GM10248 (cell line): Measurements from ENCODE around the gene ZFP91.

ENCODE experiments used
- CTCF ChIA-PET: fragments of 300-600 bp; sonication (Branson Sonifier 250); formaldehyde crosslinking; extraction: SDS; loops from one replicate; lab custom pipeline; 2021; ENCODE audit warnings: antibody characterized with exemption; lab: Yijun Ruan, JAX
- POLR2A ChIA-PET: fragments of 350-650 bp; sonication (Branson Sonifier 250); formaldehyde crosslinking; extraction: SDS; loops from one replicate; lab custom pipeline; 2020; ENCODE audit warnings: antibody characterized with exemption; lab: Yijun Ruan, JAX
- DNase-seq: peaks from one replicate; pipeline ENCODE4 v3.0.0; 2012; ENCODE audit errors: extremely low spot score
- TF ChIP-seq, protein P1 (sequence below): IDR thresholded peaks from 2 replicates; pipeline ENCODE4 v1.5.1; 2012; ENCODE audit warnings: mild to moderate bottlenecking, low read depth; ENCODE audit errors: extremely low read depth, missing control alignments, control extremely low read depth

The ZFP91 gene

DNA sequence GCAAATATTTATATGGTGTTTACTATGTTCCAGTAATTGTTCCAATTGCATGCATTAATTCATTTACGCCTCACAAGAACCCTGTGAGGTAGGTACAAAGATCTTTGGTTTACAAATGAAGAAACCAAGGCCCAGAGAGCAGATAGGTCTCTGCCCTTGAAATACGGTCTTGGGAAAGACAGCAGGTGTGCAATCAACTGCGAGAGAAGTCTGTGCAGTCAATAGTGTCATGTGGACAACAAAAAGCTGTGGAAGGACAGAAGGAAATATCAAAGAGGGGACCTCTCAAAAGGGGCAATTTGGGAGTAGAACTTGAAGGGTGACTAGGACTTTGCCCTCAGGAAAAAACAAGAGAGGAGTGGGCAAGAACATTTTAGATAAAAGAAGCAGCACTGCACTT is 52.5 kb downstream of the ZFP91 start:
- TF ChIP-seq, protein P1, sequence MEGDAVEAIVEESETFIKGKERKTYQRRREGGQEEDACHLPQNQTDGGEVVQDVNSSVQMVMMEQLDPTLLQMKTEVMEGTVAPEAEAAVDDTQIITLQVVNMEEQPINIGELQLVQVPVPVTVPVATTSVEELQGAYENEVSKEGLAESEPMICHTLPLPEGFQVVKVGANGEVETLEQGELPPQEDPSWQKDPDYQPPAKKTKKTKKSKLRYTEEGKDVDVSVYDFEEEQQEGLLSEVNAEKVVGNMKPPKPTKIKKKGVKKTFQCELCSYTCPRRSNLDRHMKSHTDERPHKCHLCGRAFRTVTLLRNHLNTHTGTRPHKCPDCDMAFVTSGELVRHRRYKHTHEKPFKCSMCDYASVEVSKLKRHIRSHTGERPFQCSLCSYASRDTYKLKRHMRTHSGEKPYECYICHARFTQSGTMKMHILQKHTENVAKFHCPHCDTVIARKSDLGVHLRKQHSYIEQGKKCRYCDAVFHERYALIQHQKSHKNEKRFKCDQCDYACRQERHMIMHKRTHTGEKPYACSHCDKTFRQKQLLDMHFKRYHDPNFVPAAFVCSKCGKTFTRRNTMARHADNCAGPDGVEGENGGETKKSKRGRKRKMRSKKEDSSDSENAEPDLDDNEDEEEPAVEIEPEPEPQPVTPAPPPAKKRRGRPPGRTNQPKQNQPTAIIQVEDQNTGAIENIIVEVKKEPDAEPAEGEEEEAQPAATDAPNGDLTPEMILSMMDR: no peak
- DNase-seq: no peak
- CTCF ChIA-PET: interaction anchor here (1.1 to 8.1 kb wide), 5 partner anchors 7 to 21 kb away, joined by 3 to 93 read pairs (median 25); partner anchors contain the start of gene CNTF
- POLR2A ChIA-PET: no interaction called here

DNA sequence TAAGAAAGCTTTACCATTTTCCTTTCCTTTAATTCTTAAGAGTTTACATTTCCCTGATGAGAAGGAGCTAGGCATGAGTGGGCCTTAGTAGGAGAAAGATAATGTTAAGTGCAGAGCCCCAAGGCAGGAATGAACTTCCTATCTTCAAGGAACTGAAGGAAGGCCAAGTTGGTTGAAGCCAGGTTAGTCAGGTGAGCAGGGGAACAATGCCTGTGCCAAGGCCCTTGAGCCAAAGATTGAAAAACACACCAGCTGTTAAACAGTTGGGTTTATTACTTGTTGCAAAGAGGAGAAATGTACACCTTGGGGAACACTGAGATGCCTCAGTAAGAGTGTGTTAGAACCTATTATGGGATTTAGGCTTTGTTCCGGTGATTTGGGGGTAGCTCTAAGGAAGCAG is 53.6 kb downstream of the ZFP91 start:
- POLR2A ChIA-PET: no interaction called here
- DNase-seq: no peak
- CTCF ChIA-PET: interaction anchor here (1.1 to 8.1 kb wide), 5 partner anchors 10 to 156 kb away, joined by 3 to 93 read pairs (median 13); partner anchors contain the start of gene CNTF
- TF ChIP-seq, protein P1: no peak

DNA sequence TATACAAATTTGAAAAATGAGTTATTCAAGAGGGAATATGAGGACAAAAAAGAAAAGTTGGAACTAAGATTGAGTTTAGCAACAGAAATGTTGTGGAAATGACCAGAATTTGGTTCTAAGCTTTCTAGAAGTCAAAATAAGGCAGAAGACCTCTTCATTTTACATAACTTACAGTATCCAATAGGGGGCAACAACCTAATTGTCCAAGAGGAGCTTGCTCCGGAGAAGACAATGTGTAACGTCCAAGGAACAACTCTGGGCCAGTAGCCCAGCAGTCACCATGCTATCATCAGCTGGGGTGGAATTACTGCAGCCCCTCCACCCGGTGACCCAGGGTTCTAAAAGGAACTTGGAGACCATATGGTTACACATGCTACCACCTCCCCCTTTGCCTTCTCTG is 57.7 kb downstream of the ZFP91 start:
- TF ChIP-seq, protein P1: no peak
- DNase-seq: no peak
- CTCF ChIA-PET: interaction anchor here (1.1 to 4.6 kb wide), 4 partner anchors 7 to 19 kb away, joined by 5 to 64 read pairs (median 9); no protein-coding TSS in a partner anchor
- POLR2A ChIA-PET: no interaction called here

DNA sequence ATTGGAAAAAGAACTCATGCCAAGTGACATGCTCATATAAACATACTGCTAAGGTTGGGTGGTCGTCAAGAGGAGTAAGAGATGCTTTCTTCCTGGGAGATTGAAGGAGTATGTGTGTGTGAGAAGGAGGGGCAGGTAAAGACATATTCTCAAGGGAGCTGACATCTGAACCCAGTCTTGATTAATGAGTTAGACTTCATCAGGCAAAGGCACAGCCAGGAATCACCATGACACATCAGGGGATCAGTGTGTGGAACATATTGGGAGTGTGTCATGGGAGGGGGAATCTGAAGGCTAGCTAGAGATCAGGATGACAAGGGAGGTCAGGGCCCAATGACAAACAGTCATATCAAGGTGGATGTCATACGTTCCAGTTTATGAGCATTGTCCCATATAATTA is 58.5 kb downstream of the ZFP91 start:
- CTCF ChIA-PET: interaction anchor here (0.8 to 4.6 kb wide), 8 partner anchors 8 to 421 kb away, joined by 3 to 64 read pairs (median 6); partner anchors contain the start of gene CNTF

DNA sequence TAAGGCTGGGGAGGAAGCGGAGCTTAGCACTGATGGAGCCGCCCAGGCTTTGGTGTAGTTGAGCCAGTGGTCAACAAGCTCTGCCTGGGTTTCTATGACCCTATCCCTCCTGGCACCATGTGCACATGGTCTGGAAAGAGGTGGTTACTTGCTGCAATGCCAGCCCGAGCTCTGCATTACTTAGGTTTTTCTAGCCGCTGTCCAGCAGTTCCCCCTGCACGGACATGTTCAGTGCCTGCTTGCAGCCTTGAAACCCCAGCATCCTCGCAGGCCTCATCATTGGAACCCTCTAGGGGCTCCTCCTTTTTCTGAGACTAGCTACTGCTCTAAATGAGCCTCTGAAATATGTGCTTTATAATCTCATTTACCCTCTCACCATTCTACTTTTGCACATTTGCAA is 60.2 kb downstream of the ZFP91 start:
- ChIA-PET POLR2A (interaction anchor here (0.6 kb wide), 1 partner anchor 9 kb away, joined by 3 read pairs; no protein-coding TSS in a partner anchor), CTCF (interaction anchor here (0.8 to 4.6 kb wide), 3 partner anchors 10 to 33 kb away, joined by 3 to 64 read pairs (median 3); no protein-coding TSS in a partner anchor)
- TF ChIP-seq, protein P1: no peak
- DNase-seq: no peak

More for the DNA sequence above, 58.5 kb downstream of the ZFP91 start:
- DNase-seq: no peak
- POLR2A ChIA-PET: no interaction called here
- TF ChIP-seq, protein P1: no peak

DNA sequence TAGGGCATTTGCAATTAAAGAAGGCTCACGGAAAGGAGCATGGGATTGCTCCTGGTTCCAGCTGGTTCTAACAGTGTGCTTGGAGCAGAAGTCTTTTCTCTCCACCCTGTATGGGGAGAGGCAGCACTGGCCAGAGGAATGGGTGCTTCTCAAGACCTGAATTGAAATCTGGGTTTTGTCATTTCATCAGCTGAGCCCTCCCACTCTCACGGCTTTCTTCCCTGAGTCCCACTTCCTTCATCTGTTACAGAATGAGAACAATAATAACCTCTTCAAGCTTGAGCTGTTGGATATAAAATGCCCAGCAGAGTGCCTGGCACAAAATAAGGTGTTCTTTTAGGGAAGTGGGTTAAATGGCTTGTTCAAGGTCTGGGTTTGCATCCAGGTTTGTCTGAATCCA is 60.8 kb downstream of the ZFP91 start:
- no peak for DNase-seq
- ChIA-PET POLR2A (no interaction called here), CTCF (interaction anchor here (0.8 to 4.6 kb wide), 3 partner anchors 10 to 34 kb away, joined by 3 to 64 read pairs (median 3); no protein-coding TSS in a partner anchor)
- TF ChIP-seq, protein P1: no peak
